A673 (cell line): ENCODE measurements around the gene CELF4.

Source experiments
- EZH2 ChIP-seq: fragments of 200-600 bp; sonication (generic); IDR thresholded peaks from 2 replicates; pipeline ENCODE4 v1.6.1; 2017; ENCODE audit warnings: borderline replicate concordance, low read depth, mild to moderate bottlenecking, mixed read lengths, antibody characterized with exemption, low read length; ENCODE audit not compliant: poor library complexity, severe bottlenecking
- TF ChIP-seq, protein P1 (sequence below): fragments of 300-800, 200-600 bp; sonication (generic); conservative IDR thresholded peaks from 2 replicates; pipeline ENCODE4 v1.5.1; 2017; ENCODE audit warnings: low read depth, mild to moderate bottlenecking, antibody characterized with exemption, low read length, moderate library complexity, mixed read lengths

DNA sequence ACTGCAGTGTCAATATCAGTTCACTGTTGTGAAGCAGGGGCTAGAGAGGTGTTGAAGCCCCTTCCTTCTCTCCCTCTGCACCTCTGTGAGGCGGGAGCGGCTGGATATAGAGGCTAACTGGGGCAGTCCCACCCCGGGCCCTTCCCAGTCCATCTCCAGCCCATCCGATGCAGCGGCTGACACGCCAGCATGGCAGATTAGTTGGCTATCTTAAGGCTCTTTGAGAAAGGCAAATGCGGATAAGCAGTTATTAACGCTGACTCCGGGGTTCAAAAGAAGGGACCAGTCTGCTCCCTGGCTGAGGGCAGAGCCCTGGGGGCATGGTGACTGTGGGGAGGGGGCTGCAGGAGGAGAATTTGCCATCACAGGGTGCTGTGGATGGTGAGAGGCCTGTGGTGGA is 76.6 kb downstream of the CELF4 start:
- TF ChIP-seq, protein P1, sequence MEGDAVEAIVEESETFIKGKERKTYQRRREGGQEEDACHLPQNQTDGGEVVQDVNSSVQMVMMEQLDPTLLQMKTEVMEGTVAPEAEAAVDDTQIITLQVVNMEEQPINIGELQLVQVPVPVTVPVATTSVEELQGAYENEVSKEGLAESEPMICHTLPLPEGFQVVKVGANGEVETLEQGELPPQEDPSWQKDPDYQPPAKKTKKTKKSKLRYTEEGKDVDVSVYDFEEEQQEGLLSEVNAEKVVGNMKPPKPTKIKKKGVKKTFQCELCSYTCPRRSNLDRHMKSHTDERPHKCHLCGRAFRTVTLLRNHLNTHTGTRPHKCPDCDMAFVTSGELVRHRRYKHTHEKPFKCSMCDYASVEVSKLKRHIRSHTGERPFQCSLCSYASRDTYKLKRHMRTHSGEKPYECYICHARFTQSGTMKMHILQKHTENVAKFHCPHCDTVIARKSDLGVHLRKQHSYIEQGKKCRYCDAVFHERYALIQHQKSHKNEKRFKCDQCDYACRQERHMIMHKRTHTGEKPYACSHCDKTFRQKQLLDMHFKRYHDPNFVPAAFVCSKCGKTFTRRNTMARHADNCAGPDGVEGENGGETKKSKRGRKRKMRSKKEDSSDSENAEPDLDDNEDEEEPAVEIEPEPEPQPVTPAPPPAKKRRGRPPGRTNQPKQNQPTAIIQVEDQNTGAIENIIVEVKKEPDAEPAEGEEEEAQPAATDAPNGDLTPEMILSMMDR: no peak
- TF ChIP-seq EZH2: no peak
